ENCODE results near the gene KRTAP6-2.

GRCh38 chr21:30613836-30614235, 15.1 kb upstream of the KRTAP6-2 start, which contains the start of gene KRTAP6-1:
- TF ChIP-seq POLR2A (IDR thresholded peaks at IDR 0.05) = no peak
- TF ChIP-seq, protein P1, sequence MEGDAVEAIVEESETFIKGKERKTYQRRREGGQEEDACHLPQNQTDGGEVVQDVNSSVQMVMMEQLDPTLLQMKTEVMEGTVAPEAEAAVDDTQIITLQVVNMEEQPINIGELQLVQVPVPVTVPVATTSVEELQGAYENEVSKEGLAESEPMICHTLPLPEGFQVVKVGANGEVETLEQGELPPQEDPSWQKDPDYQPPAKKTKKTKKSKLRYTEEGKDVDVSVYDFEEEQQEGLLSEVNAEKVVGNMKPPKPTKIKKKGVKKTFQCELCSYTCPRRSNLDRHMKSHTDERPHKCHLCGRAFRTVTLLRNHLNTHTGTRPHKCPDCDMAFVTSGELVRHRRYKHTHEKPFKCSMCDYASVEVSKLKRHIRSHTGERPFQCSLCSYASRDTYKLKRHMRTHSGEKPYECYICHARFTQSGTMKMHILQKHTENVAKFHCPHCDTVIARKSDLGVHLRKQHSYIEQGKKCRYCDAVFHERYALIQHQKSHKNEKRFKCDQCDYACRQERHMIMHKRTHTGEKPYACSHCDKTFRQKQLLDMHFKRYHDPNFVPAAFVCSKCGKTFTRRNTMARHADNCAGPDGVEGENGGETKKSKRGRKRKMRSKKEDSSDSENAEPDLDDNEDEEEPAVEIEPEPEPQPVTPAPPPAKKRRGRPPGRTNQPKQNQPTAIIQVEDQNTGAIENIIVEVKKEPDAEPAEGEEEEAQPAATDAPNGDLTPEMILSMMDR (IDR thresholded peaks at IDR 0.05) = no peak
